Astrocyte (in vitro differentiated cells and primary cell): Measurements from ENCODE around the gene MYRIP. TPM values are rescaled to one million over a fixed set of nuclear protein-coding genes. Genes with fewer than 3 reads are reported as not detected.

Source experiments
- DNase-seq: peaks from one replicate; pipeline ENCODE4 v3.0.0-alpha.2; 2010; ENCODE audit warnings: low read depth
- FAIRE-seq: peaks from 2 replicates; lab custom pipeline; 2011; peaks lifted over from hg19 to GRCh38; lab: Jason Lieb, UNC
- H2AFZ ChIP-seq: 2 replicates; pipeline ENCODE4 v1.6.0; 2012; ENCODE audit warnings: low read depth, low read length, inconsistent platforms
- H3K27ac ChIP-seq: 2 replicates; pipeline ENCODE4 v1.5.1; 2011; ENCODE audit warnings: low read depth, low read length, inconsistent platforms
- H3K27me3 ChIP-seq: 2 replicates; pipeline ENCODE4 v1.6.0; 2011; ENCODE audit warnings: low read length, inconsistent platforms; ENCODE audit not compliant: insufficient read depth
- H3K36me3 ChIP-seq: 2 replicates; pipeline ENCODE4 v1.5.1; 2011; ENCODE audit warnings: low read length, inconsistent platforms; ENCODE audit not compliant: insufficient read depth
- H3K4me1 ChIP-seq: 2 replicates; pipeline ENCODE4 v1.5.1; 2011; ENCODE audit warnings: low read length, inconsistent platforms; ENCODE audit not compliant: insufficient read depth
- H3K4me2 ChIP-seq: 2 replicates; pipeline ENCODE4 v1.6.0; 2012; ENCODE audit warnings: low read length, inconsistent platforms
- H3K4me3 ChIP-seq: 2 replicates; pipeline ENCODE4 v1.5.1; 2011; ENCODE audit warnings: low read depth, mild to moderate bottlenecking, low read length, inconsistent platforms; ENCODE audit not compliant: insufficient read depth
- H3K79me2 ChIP-seq: 2 replicates; pipeline ENCODE4 v1.6.0; 2012; ENCODE audit warnings: mild to moderate bottlenecking, low read length, inconsistent platforms; ENCODE audit not compliant: insufficient read depth
- H3K9ac ChIP-seq: 2 replicates; pipeline ENCODE4 v1.6.0; 2012; ENCODE audit warnings: mild to moderate bottlenecking, low read length, inconsistent platforms
- H3K9me3 ChIP-seq: 2 replicates; pipeline ENCODE4 v1.5.1; 2012; ENCODE audit warnings: low read depth, mild to moderate bottlenecking, low read length, inconsistent platforms; ENCODE audit not compliant: insufficient read depth
- H4K20me1 ChIP-seq: 2 replicates; pipeline ENCODE4 v1.6.0; 2012; ENCODE audit warnings: low read length, inconsistent platforms; ENCODE audit not compliant: insufficient read depth
- H3K27ac Mint-ChIP-seq: one replicate; pipeline ENCODE4 v1.8.0; 2021; ENCODE audit warnings: mild to moderate bottlenecking, mixed read lengths; ENCODE audit not compliant: unreplicated experiment
- H3K27me3 Mint-ChIP-seq: one replicate; pipeline ENCODE4 v1.8.0; 2021; ENCODE audit warnings: low read depth, mixed read lengths; ENCODE audit not compliant: unreplicated experiment
- H3K36me3 Mint-ChIP-seq: one replicate; pipeline ENCODE4 v1.8.0; 2021; ENCODE audit warnings: low read depth, mixed read lengths; ENCODE audit not compliant: unreplicated experiment
- H3K4me1 Mint-ChIP-seq: one replicate; pipeline ENCODE4 v1.8.0; 2021; ENCODE audit warnings: low read depth, mixed read lengths; ENCODE audit not compliant: unreplicated experiment
- H3K4me3 Mint-ChIP-seq: one replicate; pipeline ENCODE4 v1.8.0; 2021; ENCODE audit warnings: mild to moderate bottlenecking, moderate library complexity, mixed read lengths; ENCODE audit not compliant: unreplicated experiment
- H3K9me3 Mint-ChIP-seq: one replicate; pipeline ENCODE4 v1.8.0; 2021; ENCODE audit warnings: mild to moderate bottlenecking, mixed read lengths; ENCODE audit not compliant: unreplicated experiment
- CTCF ChIP-seq: IDR thresholded peaks from 2 replicates; pipeline ENCODE4 v1.5.1; 2011; ENCODE audit warnings: low read depth, mild to moderate bottlenecking, inconsistent platforms, low read length, moderate library complexity; ENCODE audit not compliant: insufficient read depth
- EZH2 ChIP-seq: IDR thresholded peaks from 2 replicates; pipeline ENCODE4 v1.6.1; 2012; ENCODE audit warnings: mild to moderate bottlenecking, low read length, inconsistent platforms; ENCODE audit not compliant: insufficient read depth
- total RNA-seq: library from RNA; stranded (reverse); gene quantifications from 2 replicates; pipeline ENCODE4 v1.2.1, GENCODE V29; 2021

The MYRIP gene
- total RNA-seq, 1 donor from 2014 or later: 0.07 TPM

DNA sequence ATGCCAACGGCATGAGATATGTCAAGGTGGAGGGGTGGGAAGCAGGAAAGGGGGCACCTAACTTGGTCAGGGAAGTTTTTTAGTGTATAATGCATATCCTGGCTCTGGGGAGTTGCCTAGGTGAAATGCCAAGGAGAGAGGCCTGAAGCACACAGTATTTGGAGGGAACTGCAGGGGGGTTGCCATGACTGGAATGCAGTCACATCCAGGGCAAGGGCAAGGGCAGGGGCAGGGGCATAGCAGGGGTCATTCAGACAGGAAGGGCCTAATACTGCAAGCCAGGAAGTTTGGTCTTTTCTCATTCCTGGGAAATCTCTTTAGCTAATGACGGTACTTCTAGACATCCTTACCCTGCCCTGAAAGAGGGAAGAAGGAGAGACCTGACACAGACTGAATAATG lies 60.5 kb downstream of the MYRIP start:
- no peaks in the 10 kb centered on the region for H3K79me2 ChIP-seq
- Mint-ChIP-seq H3K4me3 (no peak overlapping the region), H3K36me3 (no peaks in the 10 kb centered on the region), H3K4me1 (peaks cover 13% of the 10 kb centered on the region), H3K27ac (no peak overlapping the region), H3K27me3 (no peaks in the 10 kb centered on the region), H3K9me3 (no peaks in the 10 kb centered on the region)
- H3K36me3 ChIP-seq: no peaks in the 10 kb centered on the region
- TF ChIP-seq EZH2 (no peak), CTCF (no peak)
- H3K27ac ChIP-seq: no peak overlapping the region
- H2AFZ ChIP-seq: no peak overlapping the region
- H3K4me2 ChIP-seq: no peak overlapping the region
- DNase-seq (no peak), FAIRE-seq (no peak)
- no peak overlapping the region for H3K9ac ChIP-seq
- H3K27me3 ChIP-seq: no peaks in the 10 kb centered on the region
- no peaks in the 10 kb centered on the region for H3K4me1 ChIP-seq
- H3K4me3 ChIP-seq: no peak overlapping the region
- no peaks in the 10 kb centered on the region for H4K20me1 ChIP-seq
- no peaks in the 10 kb centered on the region for H3K9me3 ChIP-seq

DNA sequence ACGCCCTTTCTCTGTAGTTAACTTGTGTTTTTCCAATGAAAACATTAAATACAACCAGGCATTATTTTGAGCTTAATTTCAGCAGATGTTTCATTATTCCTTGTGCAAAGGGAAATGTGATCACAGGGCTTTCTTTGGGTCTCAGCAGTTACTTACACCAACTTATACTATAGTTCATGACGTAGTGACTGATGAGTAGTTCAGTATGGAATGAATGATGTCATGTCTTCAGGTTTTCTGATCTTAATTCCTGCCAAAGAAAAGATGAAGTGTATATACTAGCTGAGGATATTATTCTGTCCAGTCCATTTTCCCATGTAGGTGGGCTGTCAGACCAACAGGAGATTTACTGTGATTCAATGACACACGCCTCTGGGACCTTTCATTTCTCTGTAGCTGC lies 61.3 kb downstream of the MYRIP start:
- H3K36me3 Mint-ChIP-seq: no peaks in the 10 kb centered on the region
- H3K27ac Mint-ChIP-seq: no peak overlapping the region
- Histone ChIP-seq H3K27ac (no peak overlapping the region), H3K4me3 (no peak overlapping the region), H3K36me3 (no peaks in the 10 kb centered on the region), H3K9me3 (no peaks in the 10 kb centered on the region), H2AFZ (no peak overlapping the region), H3K4me1 (no peaks in the 10 kb centered on the region), H3K9ac (no peak overlapping the region), H4K20me1 (no peaks in the 10 kb centered on the region), H3K27me3 (no peaks in the 10 kb centered on the region), H3K79me2 (no peaks in the 10 kb centered on the region), H3K4me2 (no peak overlapping the region)
- no peak overlapping the region for H3K4me3 Mint-ChIP-seq
- H3K4me1 Mint-ChIP-seq: peaks cover 13% of the 10 kb centered on the region
- H3K9me3 Mint-ChIP-seq: no peaks in the 10 kb centered on the region
- TF ChIP-seq CTCF (no peak), EZH2 (no peak)
- no peaks in the 10 kb centered on the region for H3K27me3 Mint-ChIP-seq
- no peak for FAIRE-seq
- no peak for DNase-seq

DNA sequence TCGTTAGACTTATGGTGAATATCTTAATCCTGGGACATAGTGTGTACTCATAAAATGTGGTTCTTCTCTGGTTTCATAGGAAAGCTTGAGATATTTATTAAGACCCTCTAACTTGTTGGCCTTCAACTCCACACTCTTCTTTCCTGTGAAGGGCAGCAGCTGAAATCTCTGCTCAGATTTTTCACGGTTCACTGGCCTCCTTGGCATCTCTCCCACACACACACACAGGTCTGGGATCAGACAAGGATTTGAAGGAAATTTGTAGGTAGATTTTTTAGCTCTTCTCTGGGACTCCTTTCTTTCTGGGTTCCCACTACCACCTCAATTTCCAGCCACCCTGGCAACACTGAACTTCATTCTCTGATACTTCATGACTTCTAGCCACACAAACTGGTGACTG lies 70.2 kb downstream of the MYRIP start:
- TF ChIP-seq EZH2 (no peak), CTCF (no peak)
- H3K27me3 Mint-ChIP-seq: no peaks in the 10 kb centered on the region
- no peak for FAIRE-seq

More for the DNA sequence above, 70.2 kb downstream of the MYRIP start:
- no peak overlapping the region for H3K4me3 ChIP-seq
- Mint-ChIP-seq H3K9me3 (peaks cover 4% of the 10 kb centered on the region), H3K4me3 (no peak overlapping the region), H3K36me3 (no peaks in the 10 kb centered on the region), H3K4me1 (peaks cover 2% of the 10 kb centered on the region), H3K27ac (no peak overlapping the region)
- no peaks in the 10 kb centered on the region for H3K27me3 ChIP-seq
- H3K4me1 ChIP-seq: no peaks in the 10 kb centered on the region
- no peaks in the 10 kb centered on the region for H4K20me1 ChIP-seq
- DNase-seq: no peak
- H3K4me2 ChIP-seq: no peak overlapping the region
- H3K9ac ChIP-seq: no peak overlapping the region
- H3K79me2 ChIP-seq: no peaks in the 10 kb centered on the region
- H2AFZ ChIP-seq: no peak overlapping the region
- H3K36me3 ChIP-seq: no peaks in the 10 kb centered on the region
- no peaks in the 10 kb centered on the region for H3K9me3 ChIP-seq
- no peak overlapping the region for H3K27ac ChIP-seq
